ENCODE results near the gene ZNF213. TPM values are rescaled to one million over a fixed set of nuclear protein-coding genes. Genes with fewer than 3 reads are reported as not detected.

ZNF213 gene
- total and polyA plus RNA-seq, 12 donors, result 2.6 to 19.5 (median 12.2) TPM

DNA sequence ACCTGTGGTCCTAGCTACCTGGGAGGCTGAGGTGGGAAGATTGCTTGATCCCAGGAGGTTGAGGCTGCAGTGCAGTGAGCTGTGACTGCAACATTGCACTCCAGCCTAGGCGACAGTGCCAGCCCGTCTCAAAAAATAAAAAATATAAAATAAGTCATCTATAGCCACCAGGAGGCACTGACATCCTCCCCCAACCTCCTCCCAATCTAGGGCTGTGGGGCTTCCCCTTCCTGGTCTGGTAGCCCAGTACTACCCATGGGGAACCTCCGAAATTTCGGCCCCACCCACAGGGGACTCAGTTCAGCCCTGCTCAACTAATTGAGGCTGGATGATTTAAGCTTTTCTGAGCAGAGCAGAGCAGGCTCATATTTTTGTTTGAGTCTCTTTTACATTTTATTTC is 39.0 kb upstream of the ZNF213 start:
- 23 to 37% (median 31%) methylated on average over 4 of the region's 4 CpGs for WGBS, 4 donors
- Histone ChIP-seq H3K4me3 (no peak overlapping the region), H3K9me3 (replicated peaks in 1 of 3) (no peaks in the 10 kb centered on the region), H3K36me3 (replicated peaks in 1 of 2) (no peaks in the 10 kb centered on the region), H3K4me1 (replicated peaks in 1 of 2) (peaks cover 0 to 7% of the 10 kb centered on the region in 2 donors), H3K27ac (no peak overlapping the region), H3K27me3 (no peaks in the 10 kb centered on the region)
- intact Hi-C loops (cut with DNase I), result no loop called here
- TF ChIP-seq CTCF (IDR thresholded peaks at IDR 0.05) (peak in 4 of 6 experiments; percentile 26 to 38 (median 29)), POLR2A (IDR thresholded peaks at IDR 0.05) (no peak)
- peak in 1 of 7 donors; percentile 35 for DNase-seq

- no peak for TF ChIP-seq CTCF (IDR thresholded peaks at IDR 0.05)
- TF ChIP-seq POLR2A (IDR thresholded peaks at IDR 0.05), result no peak
- Histone ChIP-seq H3K4me1 (replicated peaks in 1 of 2) (peaks cover 0 to 7% of the 10 kb centered on the region in 2 donors), H3K27ac (no peak overlapping the region), H3K4me3 (no peak overlapping the region), H3K36me3 (replicated peaks in 1 of 2) (no peaks in the 10 kb centered on the region), H3K9me3 (replicated peaks in 1 of 3) (no peaks in the 10 kb centered on the region), H3K27me3 (no peaks in the 10 kb centered on the region)
- intact Hi-C loops (cut with DNase I), result no loop called here
- no peak for DNase-seq
- 50 to 76% (median 64%) methylated on average over 5 to 6 of the region's 6 CpGs for WGBS, 4 donors
These were observed 38.5 kb upstream of the ZNF213 start for GRCh38 chr16:3096362-3096761.

- intact Hi-C loops (cut with DNase I), result no loop called here
- Histone ChIP-seq H3K27ac (no peak overlapping the region), H3K27me3 (no peaks in the 10 kb centered on the region), H3K9me3 (replicated peaks in 1 of 3) (no peaks in the 10 kb centered on the region), H3K4me3 (no peak overlapping the region), H3K36me3 (replicated peaks in 1 of 2) (no peaks in the 10 kb centered on the region), H3K4me1 (replicated peaks in 1 of 2) (peaks cover 0 to 7% of the 10 kb centered on the region in 2 donors)
- TF ChIP-seq CTCF (IDR thresholded peaks at IDR 0.05) (no peak), POLR2A (IDR thresholded peaks at IDR 0.05) (no peak)
- DNase-seq, result no peak
- WGBS, 4 donors, result 49 to 72% (median 64%) methylated on average over 4 to 8 of the region's 8 CpGs
These were observed 37.6 kb upstream of the ZNF213 start for GRCh38 chr16:3097266-3097665.

DNA sequence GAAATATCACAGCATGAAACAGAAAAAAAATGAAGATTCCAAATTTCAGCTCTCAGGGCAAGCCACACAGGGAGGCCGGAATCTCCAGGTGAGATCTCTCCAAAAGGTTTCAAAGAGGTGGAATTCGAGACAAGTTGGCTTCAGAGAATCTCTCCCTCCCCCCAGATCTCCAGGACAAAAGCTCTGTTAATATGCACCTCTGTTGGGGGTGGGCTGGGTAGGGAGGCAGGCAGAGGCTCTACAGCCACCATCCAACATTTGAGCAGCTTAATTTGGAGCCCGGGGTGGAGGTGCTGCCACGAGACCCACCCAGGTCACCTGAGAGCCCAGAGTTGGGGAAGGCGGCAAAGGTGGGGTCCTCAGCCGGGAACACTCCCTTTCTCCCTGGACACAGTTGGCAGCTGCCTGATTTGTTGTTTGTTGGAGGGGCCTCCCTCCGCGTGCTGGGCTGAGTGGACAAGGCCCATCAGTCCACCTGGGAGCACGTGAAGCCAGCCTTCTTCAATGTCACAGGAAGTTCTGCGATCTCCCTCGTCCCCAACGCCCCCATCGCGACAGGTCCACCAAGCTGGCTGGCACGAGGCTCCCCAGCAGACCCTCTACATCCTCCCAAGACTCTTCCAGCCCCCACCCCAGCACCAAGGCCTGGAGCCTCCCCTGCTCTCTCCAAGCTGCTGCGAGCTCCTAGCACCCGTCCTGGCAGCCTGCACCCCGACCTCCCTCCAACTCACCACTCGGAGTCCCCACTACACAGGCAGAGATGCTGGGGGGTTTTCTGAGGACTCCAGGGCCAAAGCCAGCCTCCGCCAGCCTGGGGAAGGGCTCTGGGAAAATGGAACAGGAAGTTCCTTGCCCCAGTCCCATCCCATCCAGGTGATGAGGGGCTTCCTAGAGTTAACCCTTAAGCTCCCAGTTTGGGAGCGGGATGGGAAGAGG is 36.1 kb upstream of the ZNF213 start, which contains the start of gene ZSCAN10:
Gene ZSCAN10, minus strand, starts transcription at position 836 of the 936 bp plus-strand sequence. CDS start 6,357 bp downstream, outside the sequence.
- H3K4me3 ChIP-seq, result peak within 1 kb of the TSS in 1 of 4 donors; percentile 37
- intact Hi-C loops (cut with DNase I), result no loop called here
- no peak for TF ChIP-seq CTCF (IDR thresholded peaks at IDR 0.05)
- no peak for TF ChIP-seq POLR2A (IDR thresholded peaks at IDR 0.05)

More for the DNA sequence above, 36.1 kb upstream of the ZNF213 start, which contains the start of gene ZSCAN10:
- Histone ChIP-seq H3K36me3 (replicated peaks in 1 of 2) (no peaks in the 10 kb centered on the region), H3K27me3 (no peaks in the 10 kb centered on the region), H3K9me3 (replicated peaks in 1 of 3) (no peaks in the 10 kb centered on the region), H3K4me1 (replicated peaks in 1 of 2) (peaks cover 0 to 7% of the 10 kb centered on the region in 2 donors), H3K27ac (no peak within 1 kb of the TSS)
- WGBS, 4 donors, result 45 to 69% (median 61%) methylated on average over 15 to 21 of the region's 21 CpGs
- no peak for DNase-seq

Data from adrenal gland (tissue), 12 donors.